Activated naive CD4-positive, alpha-beta T cell treated with anti-CD3 and anti-CD28 coated beads, Interleukin-2, amount 10 ng/mL, durations not matched to agents 7 days and 5 days (primary cell): ENCODE data around the gene CNTNAP4.

Experiments used
- CTCF ChIA-PET: fragments of 350-600 bp; sonication (Branson Sonifier 250); formaldehyde crosslinking; loops from one replicate; lab custom pipeline; 2021; ENCODE audit warnings: antibody characterized with exemption; lab: Charles Lee
- DNase-seq: peaks from one replicate; pipeline ENCODE4 v3.0.0-alpha.2; 2020
- H3K27ac Mint-ChIP-seq: one replicate; pipeline ENCODE4 v1.8.0; 2021; ENCODE audit warnings: mild to moderate bottlenecking, moderate library complexity, mixed read lengths
- H3K27me3 Mint-ChIP-seq: one replicate; pipeline ENCODE4 v1.8.0; 2021; ENCODE audit warnings: mild to moderate bottlenecking, mixed read lengths
- H3K36me3 Mint-ChIP-seq: one replicate; pipeline ENCODE4 v1.8.0; 2021; ENCODE audit warnings: mixed read lengths
- H3K4me1 Mint-ChIP-seq: one replicate; pipeline ENCODE4 v1.8.0; 2021; ENCODE audit warnings: mixed read lengths
- H3K4me3 Mint-ChIP-seq: one replicate; pipeline ENCODE4 v1.8.0; 2021; ENCODE audit warnings: mild to moderate bottlenecking, moderate library complexity, mixed read lengths
- H3K9me3 Mint-ChIP-seq: one replicate; pipeline ENCODE4 v1.8.0; 2021; ENCODE audit warnings: mixed read lengths

Gene CNTNAP4

DNA sequence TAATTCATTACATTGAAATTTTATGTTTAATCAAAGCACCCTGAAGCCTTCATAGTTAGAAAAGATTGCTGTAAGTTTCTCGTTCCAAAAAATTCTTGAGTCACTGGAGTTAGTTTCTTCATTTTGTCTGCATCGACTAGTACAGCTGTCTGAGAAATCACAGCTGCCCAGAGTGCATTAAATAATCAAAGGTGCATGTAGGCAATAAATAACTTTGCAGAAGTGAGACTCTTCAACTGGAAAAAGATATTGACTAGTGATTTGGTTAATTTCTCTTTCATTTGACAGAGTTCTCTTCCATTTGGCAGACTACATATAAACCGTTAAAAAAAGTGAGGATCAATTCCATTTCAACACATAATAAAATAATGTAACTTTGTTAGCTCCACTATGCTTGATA is 234.0 kb downstream of the CNTNAP4 start:
- H3K4me1 Mint-ChIP-seq = no peaks in the 10 kb centered on the region
- no peak overlapping the region for H3K4me3 Mint-ChIP-seq
- CTCF ChIA-PET = no interaction called here
- no peak overlapping the region for H3K27ac Mint-ChIP-seq
- no peaks in the 10 kb centered on the region for H3K9me3 Mint-ChIP-seq
- no peaks in the 10 kb centered on the region for H3K27me3 Mint-ChIP-seq
- no peak for DNase-seq
- H3K36me3 Mint-ChIP-seq = no peaks in the 10 kb centered on the region

DNA sequence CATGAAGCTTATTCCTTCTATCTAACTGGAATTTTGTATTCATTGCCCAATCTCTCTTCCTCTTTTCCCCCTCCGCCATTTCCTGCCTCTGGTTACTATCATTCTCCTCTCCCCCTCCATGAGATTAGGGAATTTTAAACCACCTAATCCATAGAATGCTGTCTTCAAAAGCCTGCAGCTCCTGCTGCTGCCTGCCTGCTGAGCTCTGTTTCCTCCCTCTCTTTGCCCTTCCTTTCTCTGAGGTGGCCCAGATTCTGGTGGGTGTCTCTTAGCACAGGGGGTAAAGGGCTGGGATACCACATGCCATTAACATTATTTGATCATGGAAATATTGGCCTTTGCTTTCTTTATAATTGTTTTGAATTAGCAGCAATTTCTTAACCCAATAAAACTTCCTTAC is 241.6 kb downstream of the CNTNAP4 start:
- no peak for DNase-seq
- H3K9me3 Mint-ChIP-seq = peaks cover 7% of the 10 kb centered on the region
- no peaks in the 10 kb centered on the region for H3K4me1 Mint-ChIP-seq
- H3K27me3 Mint-ChIP-seq = no peaks in the 10 kb centered on the region
- H3K4me3 Mint-ChIP-seq = no peak overlapping the region
- H3K36me3 Mint-ChIP-seq = no peaks in the 10 kb centered on the region
- no peak overlapping the region for H3K27ac Mint-ChIP-seq
- CTCF ChIA-PET = no interaction called here

DNA sequence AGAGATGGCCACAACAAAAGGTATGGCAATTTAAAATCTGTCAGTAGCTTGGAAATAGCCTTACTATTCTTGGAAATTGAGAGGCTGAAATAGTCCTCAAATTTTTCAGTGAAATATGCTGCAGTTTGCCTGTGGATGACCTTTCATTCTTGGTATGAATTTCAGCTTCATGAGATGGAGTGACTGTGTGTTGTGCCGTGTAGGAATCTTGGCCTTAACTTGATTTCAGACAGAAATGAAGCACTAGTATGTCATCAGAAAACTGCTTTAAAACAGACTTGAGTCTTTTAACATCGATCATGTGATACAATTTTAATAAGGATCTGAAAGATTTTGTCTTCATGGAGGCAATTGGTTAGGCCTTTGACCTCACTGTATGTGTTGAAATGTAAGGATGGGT is 247.2 kb downstream of the CNTNAP4 start:
- CTCF ChIA-PET = no interaction called here
- Mint-ChIP-seq H3K36me3 (no peaks in the 10 kb centered on the region), H3K9me3 (peaks cover 4% of the 10 kb centered on the region), H3K4me3 (no peak overlapping the region), H3K4me1 (no peaks in the 10 kb centered on the region), H3K27ac (no peak overlapping the region), H3K27me3 (no peaks in the 10 kb centered on the region)
- DNase-seq = no peak

DNA sequence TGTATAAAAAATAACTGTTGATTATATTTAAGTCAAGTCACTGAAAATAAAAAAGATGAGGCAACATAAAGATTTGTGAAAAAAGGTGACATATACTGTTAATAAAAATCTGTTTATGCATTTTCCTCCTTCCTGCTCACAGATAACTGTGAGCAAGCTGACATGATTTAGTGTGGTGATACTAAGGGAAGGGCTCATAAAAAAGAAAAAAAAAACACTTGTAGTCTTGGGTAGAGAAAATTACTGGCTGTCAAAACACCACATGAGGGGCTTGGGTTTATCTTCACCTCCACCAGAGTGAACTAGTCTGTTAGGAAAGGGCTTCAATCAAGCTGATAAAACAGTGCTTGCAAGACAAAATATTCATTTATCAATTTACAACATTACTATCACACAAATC is 247.6 kb downstream of the CNTNAP4 start:
- H3K4me3 Mint-ChIP-seq = no peak overlapping the region
- CTCF ChIA-PET = no interaction called here
- H3K4me1 Mint-ChIP-seq = no peaks in the 10 kb centered on the region
- no peaks in the 10 kb centered on the region for H3K27me3 Mint-ChIP-seq
- DNase-seq = no peak
- no peaks in the 10 kb centered on the region for H3K36me3 Mint-ChIP-seq
- H3K9me3 Mint-ChIP-seq = peaks cover 4% of the 10 kb centered on the region
- H3K27ac Mint-ChIP-seq = no peak overlapping the region

DNA sequence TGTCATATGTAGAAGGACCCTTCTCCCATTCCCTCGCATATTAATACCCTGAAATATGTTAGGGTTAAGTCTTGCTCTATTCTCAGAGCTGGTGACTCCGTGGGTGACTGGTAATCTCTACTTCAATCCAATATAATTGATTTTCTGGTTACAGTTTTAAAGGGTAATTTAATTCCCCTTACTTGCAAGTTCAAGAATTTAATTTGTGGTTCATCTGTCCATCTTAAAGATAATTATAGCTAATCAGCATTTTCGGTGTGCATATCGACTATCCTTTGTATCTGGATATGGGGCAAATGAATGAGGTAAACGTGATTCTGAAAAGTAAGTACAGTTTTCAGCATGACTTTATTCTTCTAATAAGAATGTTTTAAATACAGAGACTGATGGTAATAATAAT is 250.0 kb downstream of the CNTNAP4 start:
- Mint-ChIP-seq H3K27me3 (no peaks in the 10 kb centered on the region), H3K9me3 (no peaks in the 10 kb centered on the region), H3K27ac (no peak overlapping the region), H3K4me3 (no peak overlapping the region), H3K36me3 (no peaks in the 10 kb centered on the region), H3K4me1 (no peaks in the 10 kb centered on the region)
- DNase-seq = no peak
- CTCF ChIA-PET = no interaction called here

DNA sequence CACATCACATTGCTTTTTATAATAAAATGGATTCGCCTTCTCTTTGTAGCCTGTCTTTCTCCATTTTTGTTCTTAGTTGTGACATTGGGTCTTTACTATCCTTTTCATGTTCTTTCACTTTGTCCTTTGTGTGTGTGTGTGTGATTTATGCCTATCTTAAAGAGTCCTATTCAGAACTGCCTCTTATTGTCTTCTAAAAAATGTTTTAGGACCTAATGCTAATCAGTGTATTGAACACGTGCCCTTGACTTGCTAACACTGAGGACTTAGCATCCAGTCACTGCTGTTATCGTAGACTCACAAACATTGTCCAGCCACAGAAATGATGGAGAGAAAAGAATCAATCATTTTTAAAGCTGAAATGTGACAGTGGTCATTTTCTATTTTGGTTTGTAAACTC is 251.9 kb downstream of the CNTNAP4 start:
- no peaks in the 10 kb centered on the region for H3K27me3 Mint-ChIP-seq
- H3K4me1 Mint-ChIP-seq = no peaks in the 10 kb centered on the region
- CTCF ChIA-PET = no interaction called here
- H3K9me3 Mint-ChIP-seq = no peaks in the 10 kb centered on the region
- no peak overlapping the region for H3K27ac Mint-ChIP-seq
- no peak for DNase-seq
- no peaks in the 10 kb centered on the region for H3K36me3 Mint-ChIP-seq
- H3K4me3 Mint-ChIP-seq = no peak overlapping the region

DNA sequence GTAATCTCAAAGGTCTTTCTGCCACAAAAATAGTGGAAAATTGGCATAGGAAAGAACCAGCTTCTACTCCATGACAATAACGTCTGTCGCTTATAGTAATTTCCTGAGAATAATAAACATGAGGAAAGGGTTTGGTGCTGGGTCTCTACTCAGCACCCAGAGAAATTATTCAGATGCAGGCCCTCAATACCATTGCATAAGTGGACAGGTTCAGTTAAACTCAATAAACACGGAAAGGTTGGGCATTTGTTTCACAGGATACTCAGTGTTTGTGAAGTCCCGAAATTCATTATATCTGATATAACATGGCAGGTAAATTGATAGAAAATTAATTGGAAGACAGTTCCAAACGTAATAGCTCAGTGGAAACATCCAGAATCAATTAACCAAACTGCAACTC is 254.0 kb downstream of the CNTNAP4 start:
- Mint-ChIP-seq H3K27ac (no peak overlapping the region), H3K4me3 (no peak overlapping the region), H3K27me3 (no peaks in the 10 kb centered on the region), H3K36me3 (no peaks in the 10 kb centered on the region), H3K4me1 (no peaks in the 10 kb centered on the region), H3K9me3 (no peaks in the 10 kb centered on the region)
- CTCF ChIA-PET = no interaction called here
- DNase-seq = no peak

DNA sequence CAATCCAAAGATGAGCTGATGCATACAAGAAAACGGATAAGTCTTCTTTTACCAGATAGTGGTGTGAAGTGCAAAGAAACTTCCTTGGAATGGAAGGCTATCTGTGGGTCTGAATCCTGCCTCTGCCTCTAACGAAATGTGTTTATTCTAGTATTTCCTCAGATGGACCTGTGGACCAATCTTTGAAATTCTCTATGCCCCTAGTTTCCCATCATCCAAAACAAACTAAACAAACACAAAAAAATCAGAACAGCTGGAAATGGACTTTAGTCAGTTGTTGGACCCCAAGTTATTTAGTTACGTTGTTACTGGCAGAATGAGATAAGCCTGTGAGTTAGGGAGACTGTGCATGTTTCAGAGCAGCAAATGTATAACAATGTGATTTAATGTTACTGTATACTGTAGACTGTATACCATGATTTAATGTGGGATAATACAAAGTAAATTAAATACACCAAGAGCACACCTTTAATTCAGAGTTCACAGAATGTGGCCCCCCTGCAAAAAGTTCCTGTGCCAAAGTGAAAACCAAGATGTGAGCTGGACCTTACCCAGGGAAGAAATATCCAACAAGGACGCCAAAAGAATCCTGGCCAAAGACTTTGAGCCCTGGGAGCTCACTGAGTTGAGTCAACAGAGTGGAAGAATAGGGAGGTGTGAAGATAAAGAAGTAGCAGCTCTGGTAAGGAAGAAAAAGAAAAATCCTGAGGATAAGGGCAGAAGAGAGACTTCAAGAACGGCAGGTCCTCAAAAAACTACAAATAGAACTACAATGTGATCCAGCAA is 255.2 kb downstream of the CNTNAP4 start:
- H3K4me1 Mint-ChIP-seq = no peaks in the 10 kb centered on the region
- no peak overlapping the region for H3K27ac Mint-ChIP-seq
- no peak overlapping the region for H3K4me3 Mint-ChIP-seq
- CTCF ChIA-PET = no interaction called here
- H3K36me3 Mint-ChIP-seq = no peaks in the 10 kb centered on the region
- no peaks in the 10 kb centered on the region for H3K9me3 Mint-ChIP-seq
- H3K27me3 Mint-ChIP-seq = no peaks in the 10 kb centered on the region
- DNase-seq = no peak

DNA sequence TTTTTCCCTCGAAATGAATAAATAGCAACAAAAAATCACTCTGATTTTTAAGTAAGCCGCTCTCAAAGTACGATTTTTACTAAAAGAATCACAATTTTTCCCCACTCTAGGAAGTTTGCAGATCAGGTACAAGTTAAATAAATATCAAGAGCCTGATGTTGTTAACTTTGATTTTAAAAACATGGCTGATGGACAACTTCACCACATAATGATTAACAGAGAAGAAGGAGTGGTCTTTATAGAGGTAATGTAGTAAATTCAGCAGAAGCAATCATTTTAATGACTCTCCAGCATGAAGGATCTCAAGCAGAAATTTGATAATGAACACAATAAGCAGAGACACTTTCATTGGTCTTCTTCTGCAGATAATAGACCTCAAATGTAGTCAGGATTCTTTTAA is 262.4 kb downstream of the CNTNAP4 start:
- CTCF ChIA-PET = no interaction called here
- no peak for DNase-seq
- Mint-ChIP-seq H3K4me3 (no peak overlapping the region), H3K36me3 (no peaks in the 10 kb centered on the region), H3K27me3 (no peaks in the 10 kb centered on the region), H3K9me3 (no peaks in the 10 kb centered on the region), H3K27ac (no peak overlapping the region), H3K4me1 (no peaks in the 10 kb centered on the region)

DNA sequence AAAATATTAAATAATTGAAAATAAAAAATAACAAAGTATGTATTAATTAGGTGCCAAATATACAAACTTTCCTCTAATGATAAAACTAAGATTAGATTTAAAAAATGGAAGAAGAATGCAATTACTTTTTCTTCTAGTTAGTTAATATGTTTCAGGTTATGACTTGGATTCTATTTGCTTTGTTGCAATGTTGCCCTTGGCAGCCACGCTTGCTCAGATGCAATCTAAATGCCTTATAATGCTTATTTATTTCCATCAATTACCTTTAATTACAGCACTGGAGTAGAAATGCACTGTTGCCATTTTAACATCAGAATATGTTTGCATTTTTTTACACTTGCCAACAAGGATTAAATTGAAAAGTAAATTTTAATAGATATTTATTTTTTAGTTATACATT is 263.9 kb downstream of the CNTNAP4 start:
- Mint-ChIP-seq H3K4me1 (no peaks in the 10 kb centered on the region), H3K27ac (no peak overlapping the region), H3K9me3 (no peaks in the 10 kb centered on the region), H3K36me3 (no peaks in the 10 kb centered on the region), H3K4me3 (no peak overlapping the region), H3K27me3 (no peaks in the 10 kb centered on the region)
- DNase-seq = no peak
- CTCF ChIA-PET = no interaction called here

DNA sequence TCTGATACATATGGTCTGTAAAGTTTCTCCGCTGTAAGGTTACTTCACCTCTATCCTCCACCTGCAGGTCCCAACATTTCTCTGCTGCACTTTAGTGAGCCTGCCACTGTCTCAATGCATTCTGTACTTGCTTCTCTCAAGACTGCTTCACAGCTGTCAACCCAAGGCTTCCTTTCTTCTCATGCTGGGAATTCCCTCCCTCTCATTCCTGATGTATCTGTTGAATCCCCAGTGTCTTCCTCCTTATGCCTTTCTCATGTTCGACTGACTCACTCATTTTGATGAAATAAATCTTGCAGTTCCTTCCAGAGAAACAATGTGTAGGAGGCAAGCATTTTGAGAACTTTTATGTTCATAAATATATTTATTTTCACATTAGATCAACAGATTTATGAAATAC is 288.3 kb downstream of the CNTNAP4 start:
- CTCF ChIA-PET = no interaction called here
- H3K4me1 Mint-ChIP-seq = no peaks in the 10 kb centered on the region
- H3K27me3 Mint-ChIP-seq = no peaks in the 10 kb centered on the region
- H3K4me3 Mint-ChIP-seq = no peak overlapping the region
- H3K36me3 Mint-ChIP-seq = no peaks in the 10 kb centered on the region
- H3K27ac Mint-ChIP-seq = no peak overlapping the region
- no peak for DNase-seq
- peaks cover 2% of the 10 kb centered on the region for H3K9me3 Mint-ChIP-seq

DNA sequence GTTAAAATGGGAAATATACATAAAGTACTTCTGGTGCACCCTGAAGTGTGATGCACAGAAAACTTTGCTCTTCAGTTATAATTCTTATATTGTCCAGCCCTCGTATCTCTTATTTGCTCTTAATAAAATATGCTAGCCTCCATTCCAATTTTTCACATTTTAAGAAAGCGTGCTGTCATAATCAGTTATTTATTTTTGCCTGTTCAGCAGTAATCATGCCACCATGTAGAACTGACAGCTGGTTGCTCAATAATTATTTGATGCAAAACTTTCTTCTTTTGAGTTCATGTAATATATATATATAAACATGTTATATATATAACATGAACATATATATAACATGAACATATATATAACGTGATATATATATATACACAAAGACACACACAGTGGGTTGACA is 294.6 kb downstream of the CNTNAP4 start:
- Mint-ChIP-seq H3K9me3 (peaks cover 4% of the 10 kb centered on the region), H3K4me1 (no peaks in the 10 kb centered on the region), H3K27me3 (no peaks in the 10 kb centered on the region), H3K4me3 (no peak overlapping the region), H3K27ac (no peak overlapping the region), H3K36me3 (no peaks in the 10 kb centered on the region)
- DNase-seq = no peak
- CTCF ChIA-PET = no interaction called here

DNA sequence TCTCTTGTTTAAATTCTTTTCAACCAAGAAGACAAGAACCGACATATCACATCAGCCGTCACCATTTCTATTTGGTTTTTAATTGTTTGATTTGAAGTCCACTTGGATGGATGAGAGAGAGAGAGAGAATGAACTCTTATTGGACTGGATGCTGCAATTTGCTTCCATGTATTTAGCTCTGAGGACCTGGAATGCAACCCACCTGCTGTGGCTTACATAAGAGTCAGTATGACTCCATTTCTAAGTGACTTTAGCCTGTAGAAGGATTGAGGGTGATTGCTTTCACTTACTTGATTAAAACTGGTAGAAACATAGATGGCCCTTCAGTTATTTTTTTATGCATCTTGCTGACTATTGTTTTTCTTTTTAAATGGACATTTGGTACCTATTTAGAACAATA is 296.1 kb downstream of the CNTNAP4 start:
- CTCF ChIA-PET = no interaction called here
- no peaks in the 10 kb centered on the region for H3K27me3 Mint-ChIP-seq
- H3K4me3 Mint-ChIP-seq = no peak overlapping the region
- no peak for DNase-seq
- no peaks in the 10 kb centered on the region for H3K4me1 Mint-ChIP-seq
- H3K9me3 Mint-ChIP-seq = peaks cover 4% of the 10 kb centered on the region
- H3K27ac Mint-ChIP-seq = no peak overlapping the region
- H3K36me3 Mint-ChIP-seq = no peaks in the 10 kb centered on the region

DNA sequence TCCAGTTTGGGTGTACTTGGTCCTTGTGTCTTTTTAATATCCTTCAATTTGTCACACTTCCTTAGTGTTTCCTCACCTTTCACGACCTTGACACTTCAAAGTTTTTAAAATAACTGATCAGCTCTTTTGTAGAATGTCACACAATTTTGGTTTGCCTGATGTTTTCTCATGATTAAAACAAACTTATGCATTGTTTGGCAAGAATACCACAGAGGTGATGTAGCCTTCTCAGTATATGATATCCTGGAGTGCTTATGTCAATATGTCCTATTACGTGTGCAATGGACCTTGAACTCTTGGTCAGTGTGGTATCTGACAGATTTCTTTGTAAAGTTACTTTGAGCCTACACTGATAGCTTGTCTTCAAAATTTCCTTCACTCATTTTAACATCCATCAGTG is 297.4 kb downstream of the CNTNAP4 start:
- no peak for DNase-seq
- H3K9me3 Mint-ChIP-seq = peaks cover 4% of the 10 kb centered on the region

DNA sequence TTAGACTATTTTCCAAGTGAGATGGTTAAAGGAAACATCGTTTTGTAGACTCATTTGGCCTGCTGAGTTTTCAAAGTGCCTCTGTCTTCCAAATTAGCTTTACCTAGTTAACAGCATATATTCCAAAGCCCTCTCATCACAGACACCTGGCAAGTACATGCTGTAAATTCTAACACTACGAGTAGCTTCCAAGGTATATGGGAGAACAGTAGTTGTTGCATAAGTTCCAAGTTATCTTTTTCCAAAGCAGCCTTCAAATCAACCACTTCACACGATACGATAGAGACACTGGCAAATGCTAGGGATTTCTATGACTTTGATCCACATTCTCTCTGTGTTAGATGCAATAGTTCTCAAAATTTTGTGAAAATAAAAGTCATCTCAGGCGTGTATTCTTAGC is 299.3 kb downstream of the CNTNAP4 start:
- no peak for DNase-seq
- CTCF ChIA-PET = interaction anchor here (1.4 kb wide), 1 partner anchor 15 kb away, joined by 4 read pairs; no protein-coding TSS in a partner anchor
- no peaks in the 10 kb centered on the region for H3K4me1 Mint-ChIP-seq
- H3K27ac Mint-ChIP-seq = no peak overlapping the region
- no peaks in the 10 kb centered on the region for H3K27me3 Mint-ChIP-seq
- peaks cover 2% of the 10 kb centered on the region for H3K9me3 Mint-ChIP-seq
- no peak overlapping the region for H3K4me3 Mint-ChIP-seq
- no peaks in the 10 kb centered on the region for H3K36me3 Mint-ChIP-seq

More for the DNA sequence above, 297.4 kb downstream of the CNTNAP4 start:
- H3K27me3 Mint-ChIP-seq = no peaks in the 10 kb centered on the region
- H3K4me1 Mint-ChIP-seq = no peaks in the 10 kb centered on the region
- no peaks in the 10 kb centered on the region for H3K36me3 Mint-ChIP-seq
- CTCF ChIA-PET = no interaction called here
- H3K27ac Mint-ChIP-seq = no peak overlapping the region
- no peak overlapping the region for H3K4me3 Mint-ChIP-seq
